Measurements from ENCODE around the gene TBC1D1. TPM values are rescaled to one million over a fixed set of nuclear protein-coding genes. Genes with fewer than 3 reads are reported as not detected.

Gene TBC1D1
- total RNA-seq, 1 donor from 2014 or later = 113 TPM

DNA sequence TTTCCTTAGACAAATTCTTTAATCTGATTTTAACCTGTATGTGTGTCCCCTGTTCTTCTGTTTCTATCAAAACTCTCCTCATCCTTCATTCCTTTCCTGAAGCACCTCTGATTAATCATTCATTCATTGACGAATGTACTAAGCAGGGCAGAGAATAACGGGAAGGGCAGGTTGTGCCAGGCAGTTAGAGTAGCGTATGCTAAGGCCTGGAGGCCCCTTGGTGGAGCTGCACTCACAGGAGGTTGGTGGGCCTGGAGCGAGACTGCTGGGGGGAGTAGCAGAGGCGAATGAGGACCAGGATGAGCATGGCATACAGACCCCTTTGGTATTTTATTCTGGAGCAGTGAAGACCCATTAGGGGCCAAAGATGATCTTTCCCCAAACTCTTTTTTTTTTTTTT, 91.9 kb downstream of the TBC1D1 start:
- Mint-ChIP-seq H3K27me3 (ENCODE audit: low read depth) (no peaks in the 10 kb centered on the region), H3K4me1 (peaks cover 13% of the 10 kb centered on the region)

DNA sequence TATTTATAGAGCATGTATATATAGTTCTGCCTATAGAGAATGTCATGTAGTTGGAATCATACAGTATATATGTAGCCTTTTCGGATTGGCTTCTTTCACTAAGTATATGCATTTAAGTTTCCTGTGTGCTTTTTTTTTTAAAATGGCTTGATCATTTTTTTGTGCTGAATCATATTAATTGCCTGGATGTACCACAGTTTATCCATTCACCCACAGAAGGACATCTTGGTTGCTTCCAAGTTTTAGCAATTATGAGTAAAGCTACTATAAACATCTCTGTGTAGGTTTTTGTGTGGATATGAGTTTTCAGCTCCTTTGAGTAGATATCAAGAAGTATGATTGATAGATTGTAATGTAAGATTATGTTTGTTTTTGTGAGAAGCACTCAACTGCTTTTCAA, 93.1 kb downstream of the TBC1D1 start:
- DNase-seq (ENCODE audit: low read depth, low spot score) = no peak
- peaks cover 5% of the 10 kb centered on the region for H3K4me1 Mint-ChIP-seq
- H3K4me3 Mint-ChIP-seq = no peak overlapping the region
- TF ChIP-seq, protein P1, sequence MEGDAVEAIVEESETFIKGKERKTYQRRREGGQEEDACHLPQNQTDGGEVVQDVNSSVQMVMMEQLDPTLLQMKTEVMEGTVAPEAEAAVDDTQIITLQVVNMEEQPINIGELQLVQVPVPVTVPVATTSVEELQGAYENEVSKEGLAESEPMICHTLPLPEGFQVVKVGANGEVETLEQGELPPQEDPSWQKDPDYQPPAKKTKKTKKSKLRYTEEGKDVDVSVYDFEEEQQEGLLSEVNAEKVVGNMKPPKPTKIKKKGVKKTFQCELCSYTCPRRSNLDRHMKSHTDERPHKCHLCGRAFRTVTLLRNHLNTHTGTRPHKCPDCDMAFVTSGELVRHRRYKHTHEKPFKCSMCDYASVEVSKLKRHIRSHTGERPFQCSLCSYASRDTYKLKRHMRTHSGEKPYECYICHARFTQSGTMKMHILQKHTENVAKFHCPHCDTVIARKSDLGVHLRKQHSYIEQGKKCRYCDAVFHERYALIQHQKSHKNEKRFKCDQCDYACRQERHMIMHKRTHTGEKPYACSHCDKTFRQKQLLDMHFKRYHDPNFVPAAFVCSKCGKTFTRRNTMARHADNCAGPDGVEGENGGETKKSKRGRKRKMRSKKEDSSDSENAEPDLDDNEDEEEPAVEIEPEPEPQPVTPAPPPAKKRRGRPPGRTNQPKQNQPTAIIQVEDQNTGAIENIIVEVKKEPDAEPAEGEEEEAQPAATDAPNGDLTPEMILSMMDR (conservative IDR thresholded peaks at IDR 0.05) = no peak
- H3K27ac Mint-ChIP-seq (ENCODE audit: unreplicated experiment) = no peak overlapping the region
- no peaks in the 10 kb centered on the region for H3K36me3 Mint-ChIP-seq (ENCODE audit: low read depth)
- H3K27me3 Mint-ChIP-seq (ENCODE audit: low read depth) = no peaks in the 10 kb centered on the region
- no peaks in the 10 kb centered on the region for H3K9me3 Mint-ChIP-seq

More for the DNA sequence above, 91.9 kb downstream of the TBC1D1 start:
- DNase-seq (ENCODE audit: low read depth, low spot score) = no peak
- Mint-ChIP-seq H3K9me3 (no peaks in the 10 kb centered on the region), H3K36me3 (ENCODE audit: low read depth) (no peaks in the 10 kb centered on the region), H3K4me3 (no peak overlapping the region), H3K27ac (ENCODE audit: unreplicated experiment) (no peak overlapping the region)
- TF ChIP-seq, protein P1 (conservative IDR thresholded peaks at IDR 0.05) = no peak

DNA sequence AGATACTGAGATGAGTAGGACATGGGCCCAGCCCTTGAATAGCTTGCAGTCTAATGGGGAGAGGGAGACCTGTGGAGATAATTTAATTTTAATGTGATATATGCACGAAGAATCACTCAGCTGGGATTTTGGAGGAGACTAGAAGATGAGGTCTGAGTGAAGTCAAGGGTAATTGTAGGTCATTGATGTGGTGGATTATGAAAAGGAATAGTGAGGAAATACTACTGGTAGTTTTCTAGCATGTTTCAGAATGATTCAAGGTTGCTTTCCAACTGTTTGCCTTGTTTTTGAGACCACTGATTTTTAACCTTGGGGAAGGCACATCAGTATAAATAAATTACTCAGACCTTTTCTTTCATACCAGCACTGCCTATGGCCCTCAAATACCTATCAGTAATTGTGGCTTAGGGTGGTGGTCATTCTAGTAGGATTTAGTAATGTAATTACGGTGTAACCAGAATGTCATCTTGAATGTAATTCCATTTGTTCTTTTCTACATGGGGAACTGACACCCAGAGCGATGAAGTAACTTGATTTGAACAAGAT, 94.9 kb downstream of the TBC1D1 start:
- no peaks in the 10 kb centered on the region for H3K9me3 Mint-ChIP-seq
- no peaks in the 10 kb centered on the region for H3K36me3 Mint-ChIP-seq (ENCODE audit: low read depth)
- DNase-seq (ENCODE audit: low read depth, low spot score) = no peak
- H3K4me3 Mint-ChIP-seq = no peak overlapping the region
- H3K27ac Mint-ChIP-seq (ENCODE audit: unreplicated experiment) = no peak overlapping the region
- no peaks in the 10 kb centered on the region for H3K27me3 Mint-ChIP-seq (ENCODE audit: low read depth)
- H3K4me1 Mint-ChIP-seq = peaks cover 10% of the 10 kb centered on the region
- TF ChIP-seq, protein P1 (conservative IDR thresholded peaks at IDR 0.05) = no peak

DNA sequence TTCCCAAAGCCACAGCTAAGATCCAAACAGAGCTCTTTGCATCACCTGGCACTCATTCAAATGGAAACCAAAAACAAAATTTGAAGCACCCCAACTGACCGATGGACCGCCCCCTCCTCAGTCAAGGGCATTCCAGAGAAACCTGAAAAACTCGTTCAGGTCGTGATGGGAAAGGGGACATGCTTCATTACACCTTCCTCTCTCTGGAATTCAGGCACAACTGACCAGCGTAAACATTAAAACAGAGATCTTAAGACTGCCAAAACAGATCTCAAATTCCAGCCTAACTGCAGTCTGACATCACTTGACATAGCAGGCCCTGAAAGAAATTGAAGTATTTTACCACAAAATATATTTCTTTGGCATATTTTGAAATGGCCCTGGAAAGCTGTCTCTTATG, 97.8 kb downstream of the TBC1D1 start:
- Mint-ChIP-seq H3K27ac (ENCODE audit: unreplicated experiment) (no peak overlapping the region), H3K9me3 (no peaks in the 10 kb centered on the region), H3K4me1 (peaks cover 10% of the 10 kb centered on the region), H3K36me3 (ENCODE audit: low read depth) (no peaks in the 10 kb centered on the region), H3K27me3 (ENCODE audit: low read depth) (no peaks in the 10 kb centered on the region), H3K4me3 (no peak overlapping the region)
- DNase-seq (ENCODE audit: low read depth, low spot score) = no peak
- TF ChIP-seq, protein P1 (conservative IDR thresholded peaks at IDR 0.05) = no peak

DNA sequence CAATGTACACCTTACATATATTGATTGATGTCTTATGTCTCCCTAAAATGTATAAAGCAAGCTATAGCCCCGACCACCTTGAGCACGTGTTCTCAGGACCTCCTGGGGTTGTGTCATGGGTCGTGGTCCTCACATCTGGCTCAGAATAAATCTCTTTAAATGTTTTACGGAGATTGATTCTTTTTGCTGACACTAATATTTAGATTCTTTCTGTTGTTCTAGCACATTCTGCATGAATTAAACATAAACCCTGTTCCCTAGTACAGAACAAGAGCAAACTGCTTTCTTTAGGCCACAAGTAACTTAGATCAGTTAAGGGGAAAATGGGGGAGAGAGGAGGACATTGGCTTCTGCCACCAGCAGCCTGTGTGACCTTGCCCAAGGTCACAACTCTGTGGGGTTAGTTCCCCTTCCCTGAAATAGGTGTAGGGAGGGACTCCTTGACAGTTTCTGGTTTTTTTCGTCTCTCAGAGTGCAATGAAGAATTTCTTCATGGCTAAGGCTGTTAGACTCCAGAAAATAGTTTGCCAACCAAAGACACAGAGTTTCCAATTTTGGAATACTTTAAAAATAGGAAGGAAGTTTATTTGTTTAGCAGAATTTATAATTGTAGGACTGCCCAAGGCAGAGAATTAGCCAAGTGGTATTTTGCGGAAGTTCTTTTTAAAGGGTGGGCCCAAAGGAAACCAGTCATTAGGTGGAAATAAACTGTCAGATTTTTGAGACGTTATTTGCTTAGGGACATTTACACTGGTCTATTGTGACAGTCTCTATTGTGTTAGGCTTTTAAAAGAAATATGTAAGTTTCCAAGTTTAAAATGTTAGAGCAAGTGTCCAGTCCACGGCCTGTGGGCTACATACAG, 98.7 kb downstream of the TBC1D1 start:
- DNase-seq (ENCODE audit: low read depth, low spot score) = no peak
- TF ChIP-seq, protein P1 (conservative IDR thresholded peaks at IDR 0.05) = no peak
- H3K4me1 Mint-ChIP-seq = peaks cover 15% of the 10 kb centered on the region
- no peaks in the 10 kb centered on the region for H3K9me3 Mint-ChIP-seq
- H3K36me3 Mint-ChIP-seq (ENCODE audit: low read depth) = no peaks in the 10 kb centered on the region
- no peaks in the 10 kb centered on the region for H3K27me3 Mint-ChIP-seq (ENCODE audit: low read depth)
- no peak overlapping the region for H3K4me3 Mint-ChIP-seq
- H3K27ac Mint-ChIP-seq (ENCODE audit: unreplicated experiment) = no peak overlapping the region
